Ovary (tissue), 3 donors: ENCODE data around the gene LEO1.

Experiments used
- EP300 ChIP-seq: sonication (generic); formaldehyde crosslinking; IDR thresholded peaks from one replicate; pipeline ENCODE4 v1.6.1; 2017; ENCODE audit warnings: antibody characterized with exemption
- POLR2A ChIP-seq: fragments of 450-650 bp; IDR thresholded peaks from one replicate; pipeline ENCODE4 v1.6.1; 2017; ENCODE audit warnings: antibody characterized with exemption, mild to moderate bottlenecking, moderate library complexity
- TF ChIP-seq, protein P1 (sequence below), 3 donors: fragments of 450-650 bp in 2 of 3; fragments of 200-600 bp in 1 of 3; IDR thresholded peaks; one replicate each; pipeline versions ENCODE4 v1.5.1 to v1.8.0; 2016 to 2022; ENCODE audit warnings: antibody characterized with exemption in 3 of 3, mild to moderate bottlenecking in 1 of 3
- donor health status: DM: no; HTN: no; CAD: no.

GRCh38 chr15:52006702-52007340 is 35.2 kb upstream of the LEO1 start:
- TF ChIP-seq EP300 = no peak
- TF ChIP-seq, protein P1, sequence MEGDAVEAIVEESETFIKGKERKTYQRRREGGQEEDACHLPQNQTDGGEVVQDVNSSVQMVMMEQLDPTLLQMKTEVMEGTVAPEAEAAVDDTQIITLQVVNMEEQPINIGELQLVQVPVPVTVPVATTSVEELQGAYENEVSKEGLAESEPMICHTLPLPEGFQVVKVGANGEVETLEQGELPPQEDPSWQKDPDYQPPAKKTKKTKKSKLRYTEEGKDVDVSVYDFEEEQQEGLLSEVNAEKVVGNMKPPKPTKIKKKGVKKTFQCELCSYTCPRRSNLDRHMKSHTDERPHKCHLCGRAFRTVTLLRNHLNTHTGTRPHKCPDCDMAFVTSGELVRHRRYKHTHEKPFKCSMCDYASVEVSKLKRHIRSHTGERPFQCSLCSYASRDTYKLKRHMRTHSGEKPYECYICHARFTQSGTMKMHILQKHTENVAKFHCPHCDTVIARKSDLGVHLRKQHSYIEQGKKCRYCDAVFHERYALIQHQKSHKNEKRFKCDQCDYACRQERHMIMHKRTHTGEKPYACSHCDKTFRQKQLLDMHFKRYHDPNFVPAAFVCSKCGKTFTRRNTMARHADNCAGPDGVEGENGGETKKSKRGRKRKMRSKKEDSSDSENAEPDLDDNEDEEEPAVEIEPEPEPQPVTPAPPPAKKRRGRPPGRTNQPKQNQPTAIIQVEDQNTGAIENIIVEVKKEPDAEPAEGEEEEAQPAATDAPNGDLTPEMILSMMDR (IDR thresholded peaks at IDR 0.05) = no peak
- TF ChIP-seq POLR2A = no peak
